Measurements from ENCODE around the gene EEF1AKMT3.
"Not testable (repeated sequence)": the region's sequence is repeated elsewhere in the genome, so short reads cannot be mapped to it uniquely, and the experiment has no call there.

Gene EEF1AKMT3

DNA sequence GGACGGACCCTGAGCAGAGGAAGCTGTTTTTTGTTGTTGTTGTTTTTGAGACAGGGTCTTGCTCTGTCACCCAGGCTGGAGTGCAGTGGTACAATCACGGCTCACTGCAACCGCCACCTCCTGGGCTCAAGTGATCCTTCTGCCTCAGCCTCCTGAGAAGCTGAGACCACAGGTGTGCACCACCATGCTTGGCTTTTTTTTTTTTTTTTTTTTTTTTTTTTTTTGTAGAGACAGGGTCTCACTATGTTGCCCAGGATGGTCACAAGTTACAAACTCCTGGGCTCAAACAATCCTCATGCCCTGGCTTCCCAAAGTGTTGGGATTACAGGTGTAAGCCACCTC lies 45.5 kb downstream of the EEF1AKMT3 start:
- not testable (repeated sequence) for DNase-seq

DNA sequence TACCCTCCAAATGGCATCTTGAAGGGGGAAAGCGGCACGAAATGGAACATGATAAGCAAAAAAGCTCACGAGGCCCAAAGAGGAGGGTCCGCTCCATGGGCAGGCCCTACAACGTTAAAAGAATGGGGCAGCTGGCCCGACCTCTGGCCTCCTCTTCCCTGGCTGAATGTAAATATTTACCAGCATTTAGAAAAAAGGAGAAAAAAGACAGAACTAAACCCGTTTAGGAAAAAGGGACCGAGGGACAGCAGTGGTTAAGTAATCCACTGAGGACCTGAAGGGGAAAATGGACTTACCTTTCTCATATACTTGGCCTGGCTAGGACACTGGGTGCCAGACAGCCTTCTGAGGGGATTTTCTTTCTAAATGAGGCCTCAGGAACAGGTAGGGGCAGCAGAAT lies 47.7 kb downstream of the EEF1AKMT3 start:
- DNase-seq = not testable (repeated sequence)

DNA sequence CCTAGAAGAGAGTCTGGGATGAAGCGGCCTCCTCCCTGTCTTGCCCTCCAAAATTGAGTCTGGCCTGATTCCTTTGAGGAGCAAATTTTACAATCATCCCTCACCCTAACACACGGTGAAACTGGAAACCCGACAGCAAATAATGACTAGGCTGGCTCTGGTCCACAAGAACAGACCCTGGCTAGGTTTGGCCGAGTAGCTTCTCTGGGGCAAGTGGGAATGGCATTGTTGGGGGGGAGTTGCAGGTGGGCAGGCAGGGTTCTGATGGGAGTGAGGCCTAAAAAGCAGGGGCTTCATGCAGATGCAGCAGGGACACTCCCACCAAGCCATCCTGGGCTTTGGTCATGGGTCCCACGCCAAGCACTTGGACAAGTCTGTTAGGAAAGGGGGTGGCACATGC lies 48.6 kb downstream of the EEF1AKMT3 start:
- DNase-seq = not testable (repeated sequence)

DNA sequence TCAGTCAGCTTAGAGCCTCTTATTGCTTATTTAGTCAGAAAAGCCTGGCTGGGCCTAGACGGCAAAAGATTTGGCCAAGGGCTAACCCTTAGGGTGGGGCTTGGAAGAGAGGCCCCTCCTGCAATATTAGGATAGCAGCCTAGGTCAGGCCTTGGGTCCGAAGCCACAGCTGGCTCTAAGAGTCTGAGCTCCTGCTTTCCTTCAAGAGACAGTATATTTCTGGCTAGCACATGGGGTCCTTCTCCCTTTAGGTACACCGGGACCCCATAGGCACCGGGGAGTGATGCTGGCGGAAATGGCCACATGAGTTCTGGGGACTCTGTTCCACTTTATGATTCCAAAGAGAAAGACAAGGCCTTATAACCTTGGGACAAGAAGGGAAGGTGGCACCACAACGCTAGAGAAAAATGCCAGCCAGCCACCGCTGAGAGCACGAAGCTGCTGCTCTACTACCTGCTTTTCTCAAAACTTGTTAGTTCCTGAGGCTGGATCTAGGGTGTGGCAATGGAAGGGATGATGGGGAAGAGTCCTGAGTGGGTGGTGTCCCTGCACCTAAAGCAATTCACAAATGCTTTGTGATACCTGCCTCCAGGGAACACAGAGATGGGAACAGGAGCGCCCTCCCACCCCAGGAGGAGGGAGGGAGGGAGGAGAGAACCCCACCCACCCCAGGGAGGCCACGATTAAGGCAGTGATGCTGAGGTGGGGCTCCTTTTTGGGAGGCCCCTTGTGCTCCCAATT lies 49.2 kb downstream of the EEF1AKMT3 start:
- no peak for DNase-seq

DNA sequence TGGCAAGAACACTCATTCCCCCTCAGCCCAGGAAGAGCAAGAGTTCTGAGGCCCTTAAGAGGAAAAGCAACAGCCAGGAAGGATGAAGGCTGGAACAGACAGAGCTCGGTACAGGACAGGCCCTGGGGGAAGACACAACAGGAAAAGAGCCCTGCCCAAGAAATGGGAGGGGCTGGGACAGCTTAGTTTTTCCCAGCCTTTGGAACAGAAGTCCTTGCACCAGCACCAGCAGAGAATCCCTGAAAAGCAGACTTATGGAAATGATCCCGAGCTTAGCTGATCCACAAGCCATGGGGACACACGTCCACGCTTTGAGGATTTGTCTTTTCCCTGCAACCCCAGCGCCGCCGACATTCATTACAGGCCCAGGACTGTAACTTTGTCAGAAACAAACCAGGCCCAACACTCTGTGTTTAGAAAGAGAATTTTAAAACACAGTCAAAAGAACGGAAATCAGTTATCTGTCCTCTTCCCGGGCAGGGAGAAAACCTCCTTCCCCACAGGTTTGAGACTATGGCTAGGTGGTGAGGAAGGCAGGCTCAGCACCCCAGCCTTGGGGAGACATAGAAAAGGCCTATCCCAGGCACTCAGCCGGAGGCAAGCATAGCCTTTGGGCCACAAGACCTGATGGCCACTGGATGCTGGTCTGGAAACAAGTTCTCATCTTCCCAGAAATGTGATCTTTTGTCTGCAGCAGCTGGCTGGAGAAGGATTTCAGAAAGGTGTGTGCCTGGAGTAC lies 50.1 kb downstream of the EEF1AKMT3 start:
- no peak for DNase-seq

DNA sequence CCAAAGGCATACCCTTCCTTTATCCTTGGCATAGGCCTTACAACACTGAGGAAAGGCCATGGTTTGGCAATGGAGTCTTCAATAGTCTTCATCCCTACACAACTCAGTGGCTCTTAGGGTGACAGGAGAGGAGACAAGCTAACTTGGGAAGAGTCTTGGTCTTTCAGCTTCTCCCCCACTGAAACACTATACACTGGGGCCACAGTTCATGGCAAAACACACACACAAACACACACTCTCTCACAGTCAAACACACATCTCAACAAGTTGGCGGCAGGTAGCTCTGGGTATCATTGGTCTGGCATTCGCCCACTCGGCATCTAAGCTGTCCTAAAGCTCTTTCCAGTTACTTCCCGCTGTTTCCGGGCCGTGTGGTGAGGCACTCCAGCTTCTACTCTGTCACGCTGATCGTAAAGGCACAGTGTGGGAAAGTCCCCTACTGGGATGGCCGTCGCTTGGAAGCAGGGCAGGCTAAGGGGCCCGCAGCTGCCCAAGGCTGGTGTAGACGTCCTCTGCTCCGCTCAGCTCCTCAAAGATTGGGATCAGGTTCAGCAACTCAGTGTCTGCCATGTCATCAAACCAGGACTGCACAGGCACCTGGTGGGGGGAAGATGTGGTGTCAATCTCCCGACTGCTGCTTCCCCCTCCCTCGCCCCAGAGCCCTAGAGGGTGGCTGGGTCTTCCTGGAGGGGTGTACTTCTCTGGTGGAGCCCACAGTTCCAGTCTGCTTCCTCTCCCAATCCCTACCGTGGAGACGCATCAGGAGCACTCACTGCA lies 50.9 kb downstream of the EEF1AKMT3 start:
- no peak for DNase-seq

DNA sequence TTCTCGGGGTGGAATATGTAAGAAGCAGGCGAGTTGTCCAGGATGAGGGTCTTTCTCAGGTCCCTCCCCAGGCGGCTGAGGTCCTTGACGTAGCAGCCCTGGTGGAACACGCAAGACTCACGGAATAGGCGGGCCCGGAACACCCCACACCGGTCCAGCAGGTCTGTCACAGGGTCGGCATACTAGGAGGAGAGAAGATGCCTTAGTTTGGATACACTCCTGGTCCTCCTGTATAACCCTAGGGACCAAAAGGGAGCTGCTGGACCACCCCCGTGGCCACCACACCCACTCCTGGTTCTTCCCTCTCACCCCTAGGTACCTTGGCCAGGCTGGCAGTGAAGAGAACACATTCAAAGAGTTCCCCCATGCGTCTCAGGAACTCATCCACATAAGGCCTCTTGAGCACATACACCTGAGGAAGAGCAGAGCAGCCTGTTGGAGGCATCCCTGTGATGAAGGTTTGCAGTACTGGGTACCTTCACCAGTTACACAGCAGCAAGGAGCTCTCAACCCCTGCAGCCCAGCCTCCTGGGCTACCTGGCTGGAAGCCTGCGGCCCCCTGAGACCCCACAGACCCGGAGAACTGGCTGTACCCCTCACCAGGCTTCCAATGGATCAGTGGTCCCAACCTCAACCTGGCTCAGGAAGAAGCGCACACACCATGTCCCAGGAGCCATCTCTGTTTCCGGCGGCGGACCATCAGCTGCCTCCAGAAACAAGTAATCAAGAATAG lies 51.7 kb downstream of the EEF1AKMT3 start:
- no peak for DNase-seq

- DNase-seq = no peak
These were observed 53.0 kb downstream of the EEF1AKMT3 start for GRCh38 chr12:57825451-57825850.

DNA sequence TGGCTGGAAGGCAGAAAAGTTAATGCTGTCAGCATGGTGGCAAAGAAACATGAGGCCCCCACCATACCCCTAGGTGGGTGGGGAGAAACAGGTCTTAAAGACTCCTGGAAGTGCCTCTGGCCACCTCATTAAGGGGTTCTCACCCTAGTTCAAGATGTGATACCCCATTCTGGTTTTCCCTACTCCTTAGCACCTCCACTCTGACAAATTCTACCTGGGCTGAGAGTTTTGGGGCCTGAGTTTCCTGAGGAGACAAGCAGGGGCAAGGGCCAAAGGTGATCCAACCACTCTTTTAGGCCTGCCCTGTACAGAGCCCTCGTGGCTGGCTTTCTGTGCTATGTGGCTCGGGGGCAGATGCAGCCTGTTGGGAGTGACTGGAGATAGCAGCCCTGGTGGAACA lies 54.0 kb downstream of the EEF1AKMT3 start:
- DNase-seq = no peak

DNA sequence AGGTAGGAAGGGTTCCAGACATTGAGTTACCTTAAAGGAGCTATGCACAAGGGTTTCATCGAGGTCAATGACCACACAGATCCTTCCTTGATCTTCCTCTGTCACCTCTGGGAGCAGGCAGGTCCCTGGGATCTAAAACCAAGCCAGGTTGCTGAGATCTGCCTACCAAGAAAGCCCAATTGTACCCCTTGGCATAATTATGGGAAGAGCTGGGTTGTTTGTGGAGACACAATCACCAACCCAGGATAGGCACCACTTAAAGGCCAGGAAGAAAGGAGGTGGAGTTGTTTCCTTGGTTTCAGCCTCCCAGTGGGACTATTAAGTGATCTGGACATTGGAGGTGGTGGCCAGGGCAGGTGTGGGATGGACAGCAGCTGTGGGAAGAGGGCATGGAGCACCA lies 54.6 kb downstream of the EEF1AKMT3 start:
- no peak for DNase-seq

DNA sequence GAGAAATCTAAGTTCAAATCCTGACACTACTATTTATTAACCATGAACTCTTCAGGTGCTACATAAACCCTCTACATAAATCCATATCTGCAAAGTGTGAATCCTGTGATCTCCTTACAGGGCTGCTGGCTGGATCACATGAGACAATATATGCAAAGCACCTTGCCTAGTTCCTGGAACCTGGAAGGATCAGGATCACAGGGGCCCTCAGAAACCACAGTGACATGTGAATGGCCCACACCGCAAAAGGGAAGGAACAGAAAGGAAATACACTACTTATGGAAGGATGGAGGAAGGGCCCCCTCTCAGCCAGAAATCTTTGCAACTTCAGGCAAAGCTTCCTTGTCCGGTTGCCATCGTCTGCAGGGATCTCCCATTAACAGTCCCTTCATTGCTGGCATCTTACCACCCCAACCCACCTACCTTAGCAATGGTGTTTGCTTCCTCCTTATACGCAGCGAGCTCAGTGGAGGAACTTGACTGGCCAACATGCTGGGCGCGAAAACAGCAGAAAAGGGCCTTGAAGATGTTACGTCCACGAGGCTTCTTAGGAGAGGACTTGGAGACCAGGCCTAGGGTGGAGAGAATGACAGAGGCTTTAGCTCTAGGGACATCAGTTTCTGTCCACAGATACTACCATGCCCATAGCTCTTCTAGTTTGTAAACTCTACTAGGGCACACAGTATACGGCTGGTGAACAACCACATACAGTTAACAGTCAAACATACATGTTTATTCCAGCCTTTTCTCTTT lies 56.8 kb downstream of the EEF1AKMT3 start:
- no peak for DNase-seq

GRCh38 chr12:57830393-57830792 lies 58.0 kb downstream of the EEF1AKMT3 start:
- DNase-seq = no peak

Measured in fibroblast of skin of scalp (primary cell).